Memory B cell (primary cell): Measurements from ENCODE around the gene RNF227.

Experiments
- ATAC-seq: fragments of 150-1000 bp; cut with Tn5 transposase; 2 replicates; pipeline ENCODE4 v1.10.0; 2021; ENCODE audit warnings: low read depth, mild to moderate bottlenecking, moderate library complexity
- DNase-seq, 2 donors: peaks; one replicate each; pipeline ENCODE4 v3.0.0; 2022; ENCODE audit warnings: low spot score in 2 of 2
- H3K27ac Mint-ChIP-seq: one replicate; pipeline ENCODE4 v1.8.0; 2022; ENCODE audit warnings: mild to moderate bottlenecking, moderate library complexity, mixed read lengths
- H3K27me3 Mint-ChIP-seq: one replicate; pipeline ENCODE4 v1.8.0; 2022; ENCODE audit warnings: mixed read lengths
- H3K36me3 Mint-ChIP-seq: one replicate; pipeline ENCODE4 v1.8.0; 2022; ENCODE audit warnings: mild to moderate bottlenecking, mixed read lengths
- H3K4me1 Mint-ChIP-seq: one replicate; pipeline ENCODE4 v1.8.0; 2022; ENCODE audit warnings: mixed read lengths
- H3K4me3 Mint-ChIP-seq: one replicate; pipeline ENCODE4 v1.8.0; 2022; ENCODE audit warnings: mild to moderate bottlenecking, moderate library complexity, mixed read lengths
- H3K9me3 Mint-ChIP-seq: one replicate; pipeline ENCODE4 v1.8.0; 2022; ENCODE audit warnings: mixed read lengths

Gene RNF227

GRCh38 chr17:7888184-7888920, 27.7 kb downstream of the RNF227 start, which contains the start of gene CHD3:
TSS of gene CHD3 (plus strand) at chr17:7888789. CDS start at chr17:7889001, 212 bp downstream.
- ATAC-seq (no peak), DNase-seq (no peak)
- Mint-ChIP-seq H3K27me3 (no peaks in the 10 kb centered on the region), H3K27ac (no peak within 1 kb of the TSS), H3K4me1 (peaks cover 9% of the 10 kb centered on the region), H3K36me3 (peaks cover 2% of the 10 kb centered on the region), H3K9me3 (no peaks in the 10 kb centered on the region), H3K4me3 (no peak within 1 kb of the TSS)

- Mint-ChIP-seq H3K4me1 (peaks cover 9% of the 10 kb centered on the region), H3K9me3 (no peaks in the 10 kb centered on the region), H3K4me3 (no peak overlapping the region), H3K27me3 (no peaks in the 10 kb centered on the region), H3K36me3 (peaks cover 2% of the 10 kb centered on the region), H3K27ac (no peak overlapping the region)
- DNase-seq, result peak; percentile 34 to 47
- ATAC-seq, result peak; percentile 65
These were observed 28.5 kb downstream of the RNF227 start for GRCh38 chr17:7887482-7888183.

GRCh38 chr17:7887038-7887481, 29.0 kb downstream of the RNF227 start:
- H3K4me3 Mint-ChIP-seq, result no peak overlapping the region
- no peaks in the 10 kb centered on the region for H3K27me3 Mint-ChIP-seq
- DNase-seq, result no peak
- peaks cover 9% of the 10 kb centered on the region for H3K4me1 Mint-ChIP-seq
- ATAC-seq, result no peak
- H3K36me3 Mint-ChIP-seq, result peaks cover 2% of the 10 kb centered on the region
- no peak overlapping the region for H3K27ac Mint-ChIP-seq
- no peaks in the 10 kb centered on the region for H3K9me3 Mint-ChIP-seq

- Mint-ChIP-seq H3K4me1 (peaks cover 9% of the 10 kb centered on the region), H3K27me3 (no peaks in the 10 kb centered on the region), H3K27ac (no peak overlapping the region), H3K36me3 (peaks cover 2% of the 10 kb centered on the region), H3K9me3 (no peaks in the 10 kb centered on the region), H3K4me3 (no peak overlapping the region)
- no peak for ATAC-seq
- peak; percentile 14 to 44 for DNase-seq
These were observed 29.7 kb downstream of the RNF227 start for GRCh38 chr17:7886227-7887037.

GRCh38 chr17:7885367-7886226, 30.5 kb downstream of the RNF227 start:
- Mint-ChIP-seq H3K27me3 (no peaks in the 10 kb centered on the region), H3K9me3 (no peaks in the 10 kb centered on the region), H3K4me3 (peak overlapping the region; percentile 60), H3K27ac (no peak overlapping the region), H3K36me3 (peaks cover 2% of the 10 kb centered on the region), H3K4me1 (peaks cover 9% of the 10 kb centered on the region)
- ATAC-seq (peak; percentile 30), DNase-seq (peak in 1 of 2 donors; percentile 21)

- Mint-ChIP-seq H3K9me3 (no peaks in the 10 kb centered on the region), H3K27me3 (no peaks in the 10 kb centered on the region), H3K4me1 (peaks cover 9% of the 10 kb centered on the region), H3K4me3 (peak overlapping the region; percentile 83), H3K27ac (no peak overlapping the region), H3K36me3 (no peaks in the 10 kb centered on the region)
- DNase-seq (peak; percentile 11 to 47), ATAC-seq (peak; percentile 8)
These were observed 31.3 kb downstream of the RNF227 start for GRCh38 chr17:7884581-7885366.

GRCh38 chr17:7883781-7884386, 32.2 kb downstream of the RNF227 start:
- DNase-seq, result peak in 1 of 2 donors; percentile 34
- H3K36me3 Mint-ChIP-seq, result no peaks in the 10 kb centered on the region
- H3K27me3 Mint-ChIP-seq, result no peaks in the 10 kb centered on the region
- peaks cover 9% of the 10 kb centered on the region for H3K4me1 Mint-ChIP-seq
- peak overlapping the region; percentile 57 for H3K4me3 Mint-ChIP-seq
- H3K9me3 Mint-ChIP-seq, result no peaks in the 10 kb centered on the region
- no peak overlapping the region for H3K27ac Mint-ChIP-seq
- ATAC-seq, result peak; percentile 25

GRCh38 chr17:7882629-7883028, 33.5 kb downstream of the RNF227 start:
- no peaks in the 10 kb centered on the region for H3K36me3 Mint-ChIP-seq
- no peak for ATAC-seq
- no peaks in the 10 kb centered on the region for H3K27me3 Mint-ChIP-seq
- H3K27ac Mint-ChIP-seq, result no peak overlapping the region
- no peaks in the 10 kb centered on the region for H3K9me3 Mint-ChIP-seq
- H3K4me3 Mint-ChIP-seq, result no peak overlapping the region
- H3K4me1 Mint-ChIP-seq, result peaks cover 9% of the 10 kb centered on the region
- DNase-seq, result no peak

GRCh38 chr17:7882068-7882467, 34.0 kb downstream of the RNF227 start:
- ATAC-seq (no peak), DNase-seq (no peak)
- Mint-ChIP-seq H3K36me3 (no peaks in the 10 kb centered on the region), H3K27ac (no peak overlapping the region), H3K4me3 (no peak overlapping the region), H3K4me1 (peaks cover 9% of the 10 kb centered on the region), H3K27me3 (no peaks in the 10 kb centered on the region), H3K9me3 (no peaks in the 10 kb centered on the region)

- DNase-seq (no peak), ATAC-seq (no peak)
- H3K27ac Mint-ChIP-seq, result no peak overlapping the region
- no peaks in the 10 kb centered on the region for H3K9me3 Mint-ChIP-seq
- no peak overlapping the region for H3K4me3 Mint-ChIP-seq
- H3K36me3 Mint-ChIP-seq, result no peaks in the 10 kb centered on the region
- no peaks in the 10 kb centered on the region for H3K27me3 Mint-ChIP-seq
- H3K4me1 Mint-ChIP-seq, result peaks cover 7% of the 10 kb centered on the region
These were observed 34.6 kb downstream of the RNF227 start for GRCh38 chr17:7881276-7882054.

- DNase-seq, result no peak
- Mint-ChIP-seq H3K27ac (no peak overlapping the region), H3K9me3 (no peaks in the 10 kb centered on the region), H3K4me3 (no peak overlapping the region), H3K27me3 (no peaks in the 10 kb centered on the region), H3K4me1 (peaks cover 5% of the 10 kb centered on the region), H3K36me3 (no peaks in the 10 kb centered on the region)
- ATAC-seq, result no peak
These were observed 35.8 kb downstream of the RNF227 start for GRCh38 chr17:7880076-7880868.
